SK-N-MC (cell line): ENCODE results near the gene LEF1.
"Not testable (repeated sequence)": the region's sequence is repeated elsewhere in the genome, so short reads cannot be mapped to it uniquely, and the experiment has no call there.

Experiments
- DNase-seq: peaks from one replicate; pipeline ENCODE4 v3.0.0-alpha.2; 2011; ENCODE audit warnings: low read depth, low spot score
- H3K27ac ChIP-seq: fragments of 200-600 bp; sonication (generic); 2 replicates; pipeline ENCODE4 v1.5.1; 2016; ENCODE audit warnings: mixed run types
- H3K36me3 ChIP-seq: fragments of 200-600 bp; sonication (generic); 2 replicates; pipeline ENCODE4 v1.6.1; 2017; ENCODE audit warnings: antibody characterized with exemption, low read length, mixed read lengths; ENCODE audit not compliant: insufficient read depth
- H3K4me3 ChIP-seq: fragments of 200-600 bp; sonication (generic); 2 replicates; pipeline ENCODE4 v1.5.1; 2016
- H3K9ac ChIP-seq: fragments of 200-600 bp; sonication (generic); 2 replicates; pipeline ENCODE4 v1.8.0; 2017; ENCODE audit warnings: mixed run types, mixed read lengths; ENCODE audit not compliant: insufficient read length
- H3K9me3 ChIP-seq: fragments of 200-600 bp; sonication (generic); 2 replicates; pipeline ENCODE4 v1.6.1; 2017; ENCODE audit warnings: low read depth, mild to moderate bottlenecking, antibody characterized with exemption, low read length, moderate library complexity, mixed read lengths
- EZH2 ChIP-seq: fragments of 200-600 bp; sonication (generic); IDR thresholded peaks from one replicate; pipeline ENCODE4 v1.6.1; 2017; ENCODE audit warnings: antibody characterized with exemption
- FOXP2 ChIP-seq: optimal IDR thresholded peaks from 2 replicates; pipeline ENCODE3; 2011; ENCODE audit warnings: mild to moderate bottlenecking, moderate library complexity; ENCODE audit not compliant: insufficient read depth; ENCODE audit errors: extremely low read length, control extremely low read depth
- POLR2AphosphoS5 ChIP-seq: IDR thresholded peaks from 2 replicates; pipeline ENCODE4 v1.6.1; 2012; ENCODE audit warnings: mild to moderate bottlenecking, low read depth, low read length, borderline replicate concordance

The LEF1 gene

DNA sequence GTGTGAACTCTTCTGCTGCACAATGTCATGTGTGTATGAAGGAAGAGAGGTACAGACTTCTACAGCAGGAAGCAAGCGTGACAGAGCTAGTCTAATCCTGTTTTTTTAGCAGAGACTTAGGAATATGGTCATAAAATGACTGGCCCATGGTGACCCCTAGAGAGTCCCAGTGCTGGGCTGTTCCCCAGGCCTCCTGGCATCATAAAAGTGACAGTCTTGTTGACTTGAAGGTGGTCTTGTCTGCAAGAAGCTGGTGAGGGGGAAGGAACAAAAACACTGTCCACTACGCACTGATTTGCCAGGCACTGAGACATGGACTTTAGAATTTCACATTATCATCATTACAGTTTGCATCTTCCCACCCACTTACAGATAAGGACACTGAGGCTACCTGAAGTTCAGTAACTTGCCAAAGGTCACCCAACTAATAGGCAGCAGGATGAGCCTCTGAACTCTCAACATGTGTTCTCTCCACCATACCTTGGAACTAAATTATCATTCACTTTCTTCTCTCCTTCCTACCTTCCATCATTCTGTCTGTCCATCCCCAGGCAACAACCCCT, 116.1 kb downstream of the LEF1 start:
- TF ChIP-seq EZH2 (no peak), POLR2AphosphoS5 (no peak), FOXP2 (no peak)
- H3K27ac ChIP-seq = no peak overlapping the region

DNA sequence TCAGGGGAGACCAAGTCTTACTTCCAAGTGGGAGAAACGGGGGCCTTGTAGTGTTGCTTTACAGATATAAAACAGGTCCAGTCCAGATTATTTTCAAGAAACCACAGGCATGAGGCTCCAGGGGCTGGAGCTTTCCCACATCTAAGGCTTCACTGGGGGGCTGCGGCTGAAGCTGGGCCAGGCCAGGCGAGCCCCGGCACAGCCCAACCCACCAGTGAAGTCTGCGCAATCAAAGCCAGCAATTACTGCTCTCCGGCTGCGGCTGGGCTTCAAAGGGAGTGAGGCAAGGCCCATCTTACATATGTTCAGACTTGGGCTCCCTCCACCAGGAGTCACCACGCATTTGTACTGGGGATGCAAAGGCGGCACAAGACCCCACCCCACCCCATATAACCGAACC, 117.4 kb downstream of the LEF1 start:
- H3K9me3 ChIP-seq = no peaks in the 10 kb centered on the region
- H3K4me3 ChIP-seq = no peak overlapping the region
- H3K36me3 ChIP-seq = peaks cover 15% of the 10 kb centered on the region
- no peak for TF ChIP-seq FOXP2
- TF ChIP-seq POLR2AphosphoS5 = no peak
- no peak for TF ChIP-seq EZH2
- no peak overlapping the region for H3K27ac ChIP-seq
- no peak overlapping the region for H3K9ac ChIP-seq
- no peak for DNase-seq

More for the DNA sequence above, 116.1 kb downstream of the LEF1 start:
- no peak overlapping the region for H3K9ac ChIP-seq
- no peak for DNase-seq
- no peaks in the 10 kb centered on the region for H3K9me3 ChIP-seq
- H3K4me3 ChIP-seq = no peak overlapping the region
- peaks cover 15% of the 10 kb centered on the region for H3K36me3 ChIP-seq

DNA sequence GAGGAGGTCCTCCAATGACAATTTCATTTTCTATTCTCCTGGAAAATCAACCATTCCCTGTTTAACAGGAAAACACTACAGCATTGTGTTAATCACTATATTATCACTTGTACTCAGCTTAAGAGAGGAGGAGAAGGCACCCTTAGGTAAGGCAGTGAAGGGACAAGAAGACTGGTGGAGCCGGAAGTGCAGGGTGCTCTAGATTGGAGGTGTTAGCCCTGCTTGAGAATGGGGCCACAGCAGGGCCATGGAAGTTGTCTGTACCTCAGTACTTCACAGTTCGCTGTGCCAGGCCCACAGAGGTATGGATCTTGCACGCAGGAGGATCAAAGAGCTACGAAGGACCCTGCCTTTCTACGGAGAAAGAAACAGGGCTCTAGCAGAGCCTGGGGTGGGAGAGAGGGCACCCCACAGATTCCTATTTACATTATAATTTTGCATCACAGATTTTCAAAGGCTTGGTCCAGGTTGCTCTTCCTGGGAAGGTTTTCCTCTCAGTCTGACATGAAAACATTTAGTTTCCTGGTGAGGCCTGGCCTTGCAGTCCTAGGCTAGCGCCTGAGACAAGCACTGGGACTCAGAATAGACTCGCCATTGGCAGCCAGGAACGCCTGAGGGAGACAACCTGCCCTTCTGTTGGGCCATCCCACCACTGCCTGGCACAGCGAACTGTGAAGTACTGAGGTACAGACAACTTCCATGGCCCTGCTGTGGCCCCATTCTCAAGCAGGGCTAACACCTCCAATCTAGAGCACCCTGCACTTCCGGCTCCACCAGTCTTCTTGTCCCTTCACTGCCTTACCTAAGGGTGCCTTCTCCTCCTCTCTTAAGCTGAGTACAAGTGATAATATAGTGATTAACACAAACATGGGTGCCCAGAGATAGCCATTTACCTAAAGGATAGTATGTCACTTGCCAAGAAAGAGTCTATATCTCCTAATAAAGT, 118.3 kb downstream of the LEF1 start:
- H3K36me3 ChIP-seq = peaks cover 15% of the 10 kb centered on the region
- not testable (repeated sequence) for H3K9me3 ChIP-seq, H3K9ac ChIP-seq, H3K27ac ChIP-seq, DNase-seq, H3K4me3 ChIP-seq

DNA sequence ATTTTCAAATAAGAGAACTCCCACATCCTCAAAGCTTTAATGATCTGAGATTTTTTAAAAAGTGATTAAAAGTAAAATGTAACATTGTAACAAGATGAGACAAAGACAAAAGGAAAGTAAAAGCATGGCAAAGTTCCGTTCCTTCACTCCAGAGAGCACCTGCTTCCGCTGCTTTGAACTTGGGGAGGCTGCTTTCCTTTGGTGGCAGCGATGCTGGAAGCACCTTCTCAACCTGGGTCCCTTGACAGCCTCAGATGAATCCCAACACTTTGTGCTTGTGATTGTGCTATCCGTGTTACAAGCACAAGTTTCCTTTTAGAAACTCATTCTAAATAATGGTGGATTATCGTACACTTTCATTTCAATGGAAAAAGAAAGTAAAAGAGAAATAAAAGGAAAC, 119.3 kb downstream of the LEF1 start:
- peaks cover 15% of the 10 kb centered on the region for H3K36me3 ChIP-seq
- no peak overlapping the region for H3K27ac ChIP-seq
- no peak overlapping the region for H3K4me3 ChIP-seq
- no peaks in the 10 kb centered on the region for H3K9me3 ChIP-seq
- TF ChIP-seq FOXP2 = no peak
- no peak for TF ChIP-seq POLR2AphosphoS5
- TF ChIP-seq EZH2 = no peak
- no peak for DNase-seq
- no peak overlapping the region for H3K9ac ChIP-seq

DNA sequence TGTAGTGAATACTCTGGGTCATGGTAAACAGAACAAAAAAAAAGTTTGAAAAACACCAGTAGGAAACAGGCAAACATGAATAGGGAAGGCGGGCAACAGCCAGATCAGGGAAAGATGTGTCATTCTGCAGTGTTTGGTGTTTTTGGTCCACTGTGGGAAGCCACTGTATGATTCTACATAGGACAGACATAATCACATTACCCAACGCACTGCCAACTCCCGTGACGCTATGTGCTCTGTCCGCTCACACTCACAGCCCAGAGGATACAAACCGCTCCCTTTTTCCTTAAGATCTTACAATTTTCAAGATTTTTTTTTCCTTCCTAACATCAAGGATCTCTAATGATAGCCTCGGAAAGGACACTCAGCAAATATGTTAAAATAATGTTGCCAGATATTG, 119.7 kb downstream of the LEF1 start:
- TF ChIP-seq POLR2AphosphoS5 = no peak
- no peak for TF ChIP-seq FOXP2
- TF ChIP-seq EZH2 = no peak
- H3K9ac ChIP-seq = no peak overlapping the region
- H3K9me3 ChIP-seq = no peaks in the 10 kb centered on the region
- H3K27ac ChIP-seq = no peak overlapping the region
- no peak overlapping the region for H3K4me3 ChIP-seq
- peaks cover 11% of the 10 kb centered on the region for H3K36me3 ChIP-seq
- no peak for DNase-seq

DNA sequence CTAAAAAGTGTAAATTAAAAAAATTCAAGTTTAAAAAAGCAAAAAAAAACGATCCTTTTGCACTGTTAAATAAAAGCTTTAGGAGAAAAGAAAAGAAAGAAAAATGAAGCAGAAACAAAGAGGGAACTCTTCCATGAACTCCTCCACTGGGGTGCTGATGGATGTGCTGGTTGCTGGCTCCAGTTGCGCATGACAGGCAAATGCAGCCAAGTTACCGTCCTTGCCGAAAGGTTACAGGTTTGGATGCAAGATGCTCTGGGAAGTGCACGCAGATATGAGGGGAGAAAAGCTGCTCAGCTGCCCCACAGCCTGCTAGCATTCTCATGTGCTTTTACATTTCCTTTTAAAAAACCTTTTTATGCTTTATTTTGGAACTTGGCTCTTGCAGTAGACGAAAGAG, 120.6 kb downstream of the LEF1 start:
- H3K36me3 ChIP-seq = peaks cover 9% of the 10 kb centered on the region
- TF ChIP-seq EZH2 = no peak
- TF ChIP-seq FOXP2 = no peak
- no peak for TF ChIP-seq POLR2AphosphoS5
- H3K27ac ChIP-seq = no peak overlapping the region
- no peaks in the 10 kb centered on the region for H3K9me3 ChIP-seq
- H3K9ac ChIP-seq = no peak overlapping the region
- no peak for DNase-seq
- no peak overlapping the region for H3K4me3 ChIP-seq

DNA sequence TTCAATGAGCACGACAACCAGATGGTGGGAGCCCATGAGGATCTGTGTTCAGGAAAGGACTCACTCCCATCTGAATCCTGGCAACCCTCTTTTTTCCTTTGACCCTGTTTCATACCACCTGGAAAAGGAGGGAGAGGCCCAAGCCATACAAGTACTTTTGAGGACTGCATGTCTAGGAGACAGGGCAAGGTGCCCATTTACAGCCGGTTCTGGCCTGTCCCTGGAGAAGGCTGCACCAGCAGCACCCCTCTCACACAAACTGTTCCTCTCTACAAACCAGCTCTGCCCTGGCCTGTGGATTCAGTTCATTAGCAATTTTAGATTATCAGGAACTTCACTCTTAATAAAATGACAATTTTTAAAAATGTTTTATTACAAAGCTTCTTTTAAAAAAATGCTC, 121.5 kb downstream of the LEF1 start:
- no peak for TF ChIP-seq POLR2AphosphoS5
- TF ChIP-seq EZH2 = no peak
- TF ChIP-seq FOXP2 = no peak
- Histone ChIP-seq H3K9me3 (no peaks in the 10 kb centered on the region), H3K9ac (no peak overlapping the region), H3K4me3 (no peak overlapping the region), H3K36me3 (peaks cover 9% of the 10 kb centered on the region), H3K27ac (no peak overlapping the region)
- DNase-seq = no peak

DNA sequence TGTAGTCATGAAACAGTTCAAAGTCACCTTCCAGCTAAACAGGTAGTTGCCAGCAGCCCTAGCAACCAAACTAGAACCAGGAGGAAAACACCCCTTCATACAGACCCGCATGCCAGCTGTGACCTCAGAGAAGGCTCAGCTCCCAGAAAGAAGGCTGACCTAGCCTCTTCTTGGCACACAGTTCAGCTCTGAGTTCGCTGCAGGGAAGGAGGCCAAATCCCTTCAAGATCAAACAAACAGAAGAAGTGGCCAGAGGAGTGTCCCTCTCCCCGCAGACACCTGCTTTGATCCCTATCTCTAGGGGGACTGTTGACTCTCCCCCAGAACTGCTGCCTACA, 123.1 kb downstream of the LEF1 start:
- Histone ChIP-seq H3K27ac (no peak overlapping the region), H3K9me3 (no peaks in the 10 kb centered on the region), H3K36me3 (peaks cover 9% of the 10 kb centered on the region), H3K4me3 (no peak overlapping the region), H3K9ac (no peak overlapping the region)
- DNase-seq = no peak
- TF ChIP-seq EZH2 (no peak), FOXP2 (no peak), POLR2AphosphoS5 (no peak; the same call in 1 of the 2 replicates)
